Right lobe of liver (tissue), 4 donors: Measurements from ENCODE around the gene OR8K3.

ENCODE experiments used
- CTCF ChIP-seq, 4 donors: fragments of 200-600 bp in 3 of 4; fragments of 450-650 bp in 1 of 4; IDR thresholded peaks; one replicate each; pipeline versions ENCODE4 v1.5.1 to v1.8.0; 2016 to 2022; ENCODE audit warnings: antibody characterized with exemption in 4 of 4, mild to moderate bottlenecking in 2 of 4
- POLR2A ChIP-seq: fragments of 450-650 bp; IDR thresholded peaks from one replicate; pipeline ENCODE4 v1.6.1; 2017; ENCODE audit warnings: antibody characterized with exemption, mild to moderate bottlenecking
- donor health status: DM: no; HTN: no; CAD: no.
- donor health status: DM: no; HTN: no; CAD: no.
- donor health status: DM: no; HTN: yes; CAD: no.

GRCh38 chr11:56314844-56315243, at the start of gene OR8K3:
- TF ChIP-seq CTCF (IDR thresholded peaks at IDR 0.05) (no peak), POLR2A (no peak)
